ENCODE results near the gene CTCFL. TPM values are rescaled to one million over a fixed set of nuclear protein-coding genes. Genes with fewer than 3 reads are reported as not detected.

CTCFL gene
- total and polyA plus RNA-seq, 2 of the 13 experiments (the other 11 are each of a cell fraction or from before 2014, with no cell fraction given) = 0.04 TPM; not detected in 1

DNA sequence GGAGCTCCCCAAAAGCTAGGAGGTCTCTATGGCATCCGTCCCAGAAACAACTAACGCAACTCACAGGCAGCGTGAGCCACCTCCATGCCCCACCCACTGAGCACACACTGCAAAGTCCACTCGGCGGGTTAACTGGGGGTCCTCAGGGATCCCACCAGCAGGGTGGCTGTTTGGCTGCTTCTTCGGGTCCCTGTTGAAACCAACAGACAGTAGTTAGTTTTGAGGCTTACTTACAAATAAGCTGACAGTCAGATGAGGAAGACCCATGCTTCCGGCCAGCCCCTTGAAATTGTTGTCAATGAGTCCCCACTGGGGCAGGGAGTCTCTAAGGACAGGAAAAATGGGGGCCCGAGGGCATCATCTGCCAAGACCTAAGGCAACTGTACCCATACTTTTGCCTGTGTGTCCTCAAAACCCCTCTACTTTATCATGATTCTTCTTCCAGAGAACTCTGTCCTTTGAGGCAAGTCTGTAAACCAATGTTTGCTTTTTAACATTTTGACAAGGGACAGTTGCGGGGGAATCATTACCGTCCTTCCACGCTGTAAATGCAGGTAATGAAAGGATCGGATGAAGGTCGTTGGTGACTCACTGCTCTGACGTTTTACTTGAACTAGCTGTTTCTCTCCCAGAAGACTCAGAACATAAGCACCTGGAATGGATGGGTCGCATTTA, 33.8 kb upstream of the CTCFL start (continued):
- TF ChIP-seq, protein P1, sequence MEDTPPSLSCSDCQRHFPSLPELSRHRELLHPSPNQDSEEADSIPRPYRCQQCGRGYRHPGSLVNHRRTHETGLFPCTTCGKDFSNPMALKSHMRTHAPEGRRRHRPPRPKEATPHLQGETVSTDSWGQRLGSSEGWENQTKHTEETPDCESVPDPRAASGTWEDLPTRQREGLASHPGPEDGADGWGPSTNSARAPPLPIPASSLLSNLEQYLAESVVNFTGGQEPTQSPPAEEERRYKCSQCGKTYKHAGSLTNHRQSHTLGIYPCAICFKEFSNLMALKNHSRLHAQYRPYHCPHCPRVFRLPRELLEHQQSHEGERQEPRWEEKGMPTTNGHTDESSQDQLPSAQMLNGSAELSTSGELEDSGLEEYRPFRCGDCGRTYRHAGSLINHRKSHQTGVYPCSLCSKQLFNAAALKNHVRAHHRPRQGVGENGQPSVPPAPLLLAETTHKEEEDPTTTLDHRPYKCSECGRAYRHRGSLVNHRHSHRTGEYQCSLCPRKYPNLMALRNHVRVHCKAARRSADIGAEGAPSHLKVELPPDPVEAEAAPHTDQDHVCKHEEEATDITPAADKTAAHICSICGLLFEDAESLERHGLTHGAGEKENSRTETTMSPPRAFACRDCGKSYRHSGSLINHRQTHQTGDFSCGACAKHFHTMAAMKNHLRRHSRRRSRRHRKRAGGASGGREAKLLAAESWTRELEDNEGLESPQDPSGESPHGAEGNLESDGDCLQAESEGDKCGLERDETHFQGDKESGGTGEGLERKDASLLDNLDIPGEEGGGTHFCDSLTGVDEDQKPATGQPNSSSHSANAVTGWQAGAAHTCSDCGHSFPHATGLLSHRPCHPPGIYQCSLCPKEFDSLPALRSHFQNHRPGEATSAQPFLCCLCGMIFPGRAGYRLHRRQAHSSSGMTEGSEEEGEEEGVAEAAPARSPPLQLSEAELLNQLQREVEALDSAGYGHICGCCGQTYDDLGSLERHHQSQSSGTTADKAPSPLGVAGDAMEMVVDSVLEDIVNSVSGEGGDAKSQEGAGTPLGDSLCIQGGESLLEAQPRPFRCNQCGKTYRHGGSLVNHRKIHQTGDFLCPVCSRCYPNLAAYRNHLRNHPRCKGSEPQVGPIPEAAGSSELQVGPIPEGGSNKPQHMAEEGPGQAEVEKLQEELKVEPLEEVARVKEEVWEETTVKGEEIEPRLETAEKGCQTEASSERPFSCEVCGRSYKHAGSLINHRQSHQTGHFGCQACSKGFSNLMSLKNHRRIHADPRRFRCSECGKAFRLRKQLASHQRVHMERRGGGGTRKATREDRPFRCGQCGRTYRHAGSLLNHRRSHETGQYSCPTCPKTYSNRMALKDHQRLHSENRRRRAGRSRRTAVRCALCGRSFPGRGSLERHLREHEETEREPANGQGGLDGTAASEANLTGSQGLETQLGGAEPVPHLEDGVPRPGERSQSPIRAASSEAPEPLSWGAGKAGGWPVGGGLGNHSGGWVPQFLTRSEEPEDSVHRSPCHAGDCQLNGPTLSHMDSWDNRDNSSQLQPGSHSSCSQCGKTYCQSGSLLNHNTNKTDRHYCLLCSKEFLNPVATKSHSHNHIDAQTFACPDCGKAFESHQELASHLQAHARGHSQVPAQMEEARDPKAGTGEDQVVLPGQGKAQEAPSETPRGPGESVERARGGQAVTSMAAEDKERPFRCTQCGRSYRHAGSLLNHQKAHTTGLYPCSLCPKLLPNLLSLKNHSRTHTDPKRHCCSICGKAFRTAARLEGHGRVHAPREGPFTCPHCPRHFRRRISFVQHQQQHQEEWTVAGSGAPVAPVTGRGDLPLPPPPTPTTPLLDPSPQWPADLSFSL (CRISPR knock-in tag; IDR thresholded peaks at IDR 0.05) = no peak
- no peak for TF ChIP-seq NFE2L2 (IDR thresholded peaks at IDR 0.05; ENCODE audit: low read length)
- TF ChIP-seq, protein P2, sequence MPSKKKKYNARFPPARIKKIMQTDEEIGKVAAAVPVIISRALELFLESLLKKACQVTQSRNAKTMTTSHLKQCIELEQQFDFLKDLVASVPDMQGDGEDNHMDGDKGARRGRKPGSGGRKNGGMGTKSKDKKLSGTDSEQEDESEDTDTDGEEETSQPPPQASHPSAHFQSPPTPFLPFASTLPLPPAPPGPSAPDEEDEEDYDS (CRISPR knock-in tag; IDR thresholded peaks at IDR 0.05) = 0 out of 2 replicates have a peak, but pooled peaks have one; percentile 15
- no peak; the same call in 1 of the 2 replicates for TF ChIP-seq TGIF2 (CRISPR knock-in tag; IDR thresholded peaks at IDR 0.05)
- no peak for TF ChIP-seq BCL3 (CRISPR knock-in tag; IDR thresholded peaks at IDR 0.05)
- TF ChIP-seq SALL1 (CRISPR knock-in tag; IDR thresholded peaks at IDR 0.05) = peak; percentile 69
- no peak for TF ChIP-seq SMAD9 (CRISPR knock-in tag; IDR thresholded peaks at IDR 0.05)
- TF ChIP-seq SMAD3 (CRISPR knock-in tag; IDR thresholded peaks at IDR 0.05) = peak; percentile 52; the same call in 1 of the 2 replicates
- no peak for TF ChIP-seq KAT2B (IDR thresholded peaks at IDR 0.05; ENCODE audit: borderline replicate concordance, low read depth, low read length)
- TF ChIP-seq ZNF260 (CRISPR knock-in tag; IDR thresholded peaks at IDR 0.05; ENCODE audit: borderline replicate concordance, low read depth) = no peak
- TF ChIP-seq ZNF484 (CRISPR knock-in tag; IDR thresholded peaks at IDR 0.05; ENCODE audit: borderline replicate concordance, low read depth) = no peak
- peak; percentile 36; the same call in 1 of the 2 replicates for TF ChIP-seq SSRP1 (CRISPR knock-in tag; IDR thresholded peaks at IDR 0.05)
- TF ChIP-seq NFE2L1 (CRISPR knock-in tag; IDR thresholded peaks at IDR 0.05; ENCODE audit: borderline replicate concordance) = no peak
- TF ChIP-seq ZNF496 (CRISPR knock-in tag; IDR thresholded peaks at IDR 0.05; ENCODE audit: insufficient replicate concordance) = no peak
- no peak for TF ChIP-seq ZNF510 (CRISPR knock-in tag; IDR thresholded peaks at IDR 0.05; ENCODE audit: low read depth)
- TF ChIP-seq ATF7-NPFF (CRISPR knock-in tag; IDR thresholded peaks at IDR 0.05; ENCODE audit: low read depth) = no peak
- TF ChIP-seq JUND (CRISPR knock-in tag; IDR thresholded peaks at IDR 0.05) = peak; percentile 86
- TF ChIP-seq SRSF9 (IDR thresholded peaks at IDR 0.05; ENCODE audit: borderline replicate concordance, insufficient read depth, low read depth, low read length, poor library complexity, severe bottlenecking) = no peak
- TF ChIP-seq ZNF143 (CRISPR knock-in tag; IDR thresholded peaks at IDR 0.05) = no peak
- 0 out of 2 replicates have a peak, but pooled peaks have one; percentile 30 for TF ChIP-seq E2F2 (CRISPR knock-in tag; IDR thresholded peaks at IDR 0.05; ENCODE audit: borderline replicate concordance)
- TF ChIP-seq ZNF180 (CRISPR knock-in tag; IDR thresholded peaks at IDR 0.05; ENCODE audit: borderline replicate concordance, low read depth) = no peak; the same call in 1 of the 2 replicates
